Mesendoderm (in vitro differentiated cells): ENCODE data around the gene SPEF2.

Source experiments
- DNase-seq: peaks from one replicate; pipeline ENCODE4 v3.0.0; 2013
- H2AK5ac ChIP-seq: 2 replicates; pipeline ENCODE4 v1.6.1; 2013; ENCODE audit warnings: low read length, inconsistent platforms
- H2BK120ac ChIP-seq: 2 replicates; pipeline ENCODE4 v1.6.1; 2013; ENCODE audit warnings: low read depth, mild to moderate bottlenecking, low read length, moderate library complexity, mixed read lengths
- H2BK15ac ChIP-seq: replicated peaks from 2 replicates; pipeline ENCODE4 v1.6.1; 2013; ENCODE audit warnings: low read depth, mild to moderate bottlenecking, moderate library complexity
- H2BK5ac ChIP-seq: 2 replicates; pipeline ENCODE4 v1.6.1; 2013; ENCODE audit warnings: low read length, inconsistent platforms
- H3K18ac ChIP-seq: 2 replicates; pipeline ENCODE4 v1.6.1; 2013; ENCODE audit warnings: mild to moderate bottlenecking, low read length, mixed read lengths
- H3K23ac ChIP-seq: one replicate; pipeline ENCODE4 v1.6.1; 2013; ENCODE audit warnings: low read length
- H3K27ac ChIP-seq: 2 replicates; pipeline ENCODE4 v1.5.1; 2013; ENCODE audit warnings: low read depth, mild to moderate bottlenecking, inconsistent platforms, low read length, moderate library complexity
- H3K27me3 ChIP-seq: 2 replicates; pipeline ENCODE4 v1.6.1; 2013; ENCODE audit warnings: low read length, control low read depth, mild to moderate bottlenecking, inconsistent platforms; ENCODE audit not compliant: insufficient read depth, poor library complexity
- H3K36me3 ChIP-seq: 2 replicates; pipeline ENCODE4 v1.6.1; 2013; ENCODE audit warnings: low read length, inconsistent platforms; ENCODE audit not compliant: control insufficient read depth, insufficient read depth
- H3K4ac ChIP-seq: one replicate; pipeline ENCODE4 v1.6.1; 2013; ENCODE audit warnings: low read depth, mild to moderate bottlenecking, low read length, moderate library complexity
- H3K4me1 ChIP-seq: 2 replicates; pipeline ENCODE4 v1.6.1; 2013; ENCODE audit warnings: low read depth, low read length, inconsistent platforms; ENCODE audit not compliant: control insufficient read depth
- H3K4me2 ChIP-seq: 2 replicates; pipeline ENCODE4 v1.6.1; 2013; ENCODE audit warnings: low read length
- H3K4me3 ChIP-seq: 2 replicates; pipeline ENCODE4 v1.5.1; 2013; ENCODE audit warnings: mild to moderate bottlenecking, low read length
- H3K56ac ChIP-seq: one replicate; pipeline ENCODE4 v1.6.1; 2013; ENCODE audit warnings: low read length
- H3K79me1 ChIP-seq: 2 replicates; pipeline ENCODE4 v1.6.1; 2013; ENCODE audit warnings: low read length, inconsistent platforms
- H3K79me2 ChIP-seq: 2 replicates; pipeline ENCODE4 v1.6.1; 2013; ENCODE audit warnings: mild to moderate bottlenecking, low read length; ENCODE audit not compliant: control insufficient read depth, insufficient read depth
- H3K9ac ChIP-seq: 2 replicates; pipeline ENCODE4 v1.6.1; 2013; ENCODE audit warnings: low read length, inconsistent platforms
- H4K5ac ChIP-seq: one replicate; pipeline ENCODE4 v1.6.1; 2013; ENCODE audit warnings: low read length
- H4K8ac ChIP-seq: one replicate; pipeline ENCODE4 v1.6.1; 2013; ENCODE audit warnings: low read depth, mild to moderate bottlenecking, control low read depth, low read length, moderate library complexity
- WGBS: extraction: QIAGEN DNeasy Blood & Tissue Kit; methylation state at CpG from one replicate; pipeline ENCODE4 v1.1.7; 2013; ENCODE audit warnings: low lambda C conversion rate, missing lambda C conversion rate; ENCODE audit not compliant: insufficient coverage; ENCODE audit errors: extremely low coverage; 5-methylcytosine and 5-hydroxymethylcytosine counted together

Gene SPEF2

DNA sequence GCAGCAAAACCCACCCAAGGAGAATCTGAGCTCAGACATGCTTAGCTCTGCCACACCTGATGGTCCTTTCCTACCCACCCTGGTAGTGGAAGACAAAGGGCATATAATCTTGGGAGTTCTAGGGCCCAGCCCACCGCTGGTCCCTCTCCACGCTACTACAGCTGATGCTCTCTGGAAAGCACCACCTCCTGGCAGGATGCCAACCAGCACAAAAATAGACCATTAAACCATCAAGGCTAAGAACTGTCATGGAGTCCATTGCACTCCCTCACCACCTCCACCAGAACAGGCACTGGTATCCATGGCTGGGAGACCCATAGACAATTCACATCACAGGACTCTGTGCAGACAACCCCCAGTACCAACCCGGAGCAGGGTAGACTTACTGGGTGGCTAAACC, 128.0 kb downstream of the SPEF2 start:
- no peaks in the 10 kb centered on the region for H3K79me2 ChIP-seq
- WGBS, result no CpG with 5 or more reads among the region's 3 CpGs
- H3K4me1 ChIP-seq, result no peaks in the 10 kb centered on the region
- no peak overlapping the region for H3K23ac ChIP-seq
- H4K5ac ChIP-seq, result no peak overlapping the region
- H3K4me3 ChIP-seq, result no peak overlapping the region
- H3K9ac ChIP-seq, result no peak overlapping the region
- H3K18ac ChIP-seq, result no peak overlapping the region
- H2BK5ac ChIP-seq, result no peak overlapping the region
- DNase-seq, result no peak
- no peak overlapping the region for H3K56ac ChIP-seq
- no peak overlapping the region for H3K4me2 ChIP-seq
- no peak overlapping the region for H2BK120ac ChIP-seq
- H3K4ac ChIP-seq, result no peak overlapping the region
- no peak overlapping the region for H3K27ac ChIP-seq
- H3K79me1 ChIP-seq, result no peaks in the 10 kb centered on the region
- no peaks in the 10 kb centered on the region for H3K36me3 ChIP-seq
- H2BK15ac ChIP-seq, result no peak overlapping the region
- H3K27me3 ChIP-seq, result no peaks in the 10 kb centered on the region
- H2AK5ac ChIP-seq, result no peak overlapping the region
- H4K8ac ChIP-seq, result no peak overlapping the region

DNA sequence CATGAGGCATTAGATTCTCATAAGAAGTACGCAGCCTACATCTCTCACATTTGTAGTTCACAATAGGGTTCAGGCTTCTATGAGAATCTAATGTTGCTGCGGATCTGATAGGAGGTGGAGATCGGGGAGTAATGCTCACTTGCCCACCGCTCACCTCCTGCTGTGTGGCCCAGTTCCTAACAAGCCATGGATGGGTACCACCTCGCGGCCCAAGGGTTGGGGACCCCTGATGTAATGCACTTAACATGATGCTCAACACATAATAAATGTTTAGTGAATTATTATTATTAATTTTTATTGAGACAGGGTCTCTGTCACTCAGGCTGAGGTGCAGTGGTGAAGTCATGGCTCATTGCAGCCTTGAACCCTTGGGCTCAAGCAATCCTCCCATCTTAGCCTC, 134.3 kb downstream of the SPEF2 start:
- Histone ChIP-seq H3K18ac (no peak overlapping the region), H3K23ac (no peak overlapping the region), H4K5ac (no peak overlapping the region), H2BK120ac (no peak overlapping the region), H3K9ac (no peak overlapping the region), H2BK15ac (no peak overlapping the region), H3K56ac (no peak overlapping the region), H3K4me1 (no peaks in the 10 kb centered on the region), H3K27me3 (peaks cover 11% of the 10 kb centered on the region), H3K27ac (no peak overlapping the region), H3K36me3 (no peaks in the 10 kb centered on the region), H3K79me1 (no peaks in the 10 kb centered on the region), H2BK5ac (no peak overlapping the region), H2AK5ac (no peak overlapping the region), H3K4ac (no peak overlapping the region), H3K79me2 (no peaks in the 10 kb centered on the region), H3K4me3 (no peak overlapping the region), H4K8ac (no peak overlapping the region), H3K4me2 (no peak overlapping the region)
- WGBS, result no CpG with 5 or more reads among the region's 6 CpGs
- no peak for DNase-seq

- Histone ChIP-seq H3K27me3 (peaks cover 11% of the 10 kb centered on the region), H3K9ac (no peak overlapping the region), H3K79me1 (no peaks in the 10 kb centered on the region), H2BK5ac (no peak overlapping the region), H3K27ac (no peak overlapping the region), H2AK5ac (no peak overlapping the region), H3K4me1 (no peaks in the 10 kb centered on the region), H2BK120ac (no peak overlapping the region), H3K18ac (no peak overlapping the region), H3K4ac (no peak overlapping the region), H3K4me3 (no peak overlapping the region), H3K56ac (no peak overlapping the region), H4K8ac (no peak overlapping the region), H3K36me3 (no peaks in the 10 kb centered on the region), H3K4me2 (no peak overlapping the region), H3K23ac (no peak overlapping the region), H3K79me2 (no peaks in the 10 kb centered on the region), H4K5ac (no peak overlapping the region), H2BK15ac (no peak overlapping the region)
- DNase-seq, result peak; percentile 24
- no CpG with 5 or more reads among the region's 5 CpGs for WGBS
Measured at GRCh38 chr5:35753500-35753899, 135.8 kb downstream of the SPEF2 start.

GRCh38 chr5:35754481-35754880, 136.8 kb downstream of the SPEF2 start:
- H3K9ac ChIP-seq, result no peak overlapping the region
- H3K4ac ChIP-seq, result no peak overlapping the region
- H2BK5ac ChIP-seq, result no peak overlapping the region
- H2BK15ac ChIP-seq, result no peak overlapping the region
- H4K5ac ChIP-seq, result no peak overlapping the region
- no peak for DNase-seq
- WGBS, result no CpG with 5 or more reads among the region's 1 CpG
- no peaks in the 10 kb centered on the region for H3K79me2 ChIP-seq
- H3K79me1 ChIP-seq, result no peaks in the 10 kb centered on the region
- H3K36me3 ChIP-seq, result no peaks in the 10 kb centered on the region
- H3K23ac ChIP-seq, result no peak overlapping the region
- no peak overlapping the region for H3K27ac ChIP-seq
- H3K4me3 ChIP-seq, result no peak overlapping the region
- no peak overlapping the region for H2AK5ac ChIP-seq
- H3K4me2 ChIP-seq, result no peak overlapping the region
- H2BK120ac ChIP-seq, result no peak overlapping the region
- no peak overlapping the region for H3K56ac ChIP-seq
- no peak overlapping the region for H3K18ac ChIP-seq
- H3K27me3 ChIP-seq, result peaks cover 11% of the 10 kb centered on the region
- no peaks in the 10 kb centered on the region for H3K4me1 ChIP-seq
- no peak overlapping the region for H4K8ac ChIP-seq

DNA sequence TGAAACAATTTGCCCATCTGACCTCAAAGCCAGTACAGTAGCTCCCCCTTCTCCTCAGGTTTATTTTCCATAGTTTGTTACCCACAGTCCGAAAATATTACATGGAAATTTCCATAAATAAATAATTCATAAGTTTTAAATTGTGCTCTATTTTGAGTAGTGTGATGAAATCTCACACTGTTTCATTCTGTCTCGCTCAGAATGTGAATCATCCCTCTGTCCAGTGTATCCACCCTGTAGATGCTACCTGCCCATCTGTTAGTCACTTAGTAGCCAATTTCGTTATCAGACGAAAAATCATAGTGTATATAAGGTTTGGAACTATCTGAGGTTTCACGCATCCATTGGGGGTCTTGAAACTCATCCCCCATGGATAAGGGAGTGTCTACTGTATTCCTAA, 138.3 kb downstream of the SPEF2 start:
- H3K27ac ChIP-seq, result no peak overlapping the region
- peaks cover 11% of the 10 kb centered on the region for H3K27me3 ChIP-seq
- H3K79me2 ChIP-seq, result no peaks in the 10 kb centered on the region
- no peak overlapping the region for H2BK15ac ChIP-seq
- no peak overlapping the region for H3K9ac ChIP-seq
- no peak overlapping the region for H4K5ac ChIP-seq
- H3K18ac ChIP-seq, result no peak overlapping the region
- H2AK5ac ChIP-seq, result no peak overlapping the region
- no peaks in the 10 kb centered on the region for H3K79me1 ChIP-seq
- no peak overlapping the region for H3K4ac ChIP-seq
- no peak overlapping the region for H3K23ac ChIP-seq
- H4K8ac ChIP-seq, result no peak overlapping the region
- H3K4me3 ChIP-seq, result no peak overlapping the region
- no CpG with 5 or more reads among the region's 5 CpGs for WGBS
- H3K4me1 ChIP-seq, result no peaks in the 10 kb centered on the region
- no peak overlapping the region for H3K4me2 ChIP-seq
- no peak overlapping the region for H2BK120ac ChIP-seq
- no peaks in the 10 kb centered on the region for H3K36me3 ChIP-seq
- no peak overlapping the region for H3K56ac ChIP-seq
- no peak overlapping the region for H2BK5ac ChIP-seq
- DNase-seq, result no peak

DNA sequence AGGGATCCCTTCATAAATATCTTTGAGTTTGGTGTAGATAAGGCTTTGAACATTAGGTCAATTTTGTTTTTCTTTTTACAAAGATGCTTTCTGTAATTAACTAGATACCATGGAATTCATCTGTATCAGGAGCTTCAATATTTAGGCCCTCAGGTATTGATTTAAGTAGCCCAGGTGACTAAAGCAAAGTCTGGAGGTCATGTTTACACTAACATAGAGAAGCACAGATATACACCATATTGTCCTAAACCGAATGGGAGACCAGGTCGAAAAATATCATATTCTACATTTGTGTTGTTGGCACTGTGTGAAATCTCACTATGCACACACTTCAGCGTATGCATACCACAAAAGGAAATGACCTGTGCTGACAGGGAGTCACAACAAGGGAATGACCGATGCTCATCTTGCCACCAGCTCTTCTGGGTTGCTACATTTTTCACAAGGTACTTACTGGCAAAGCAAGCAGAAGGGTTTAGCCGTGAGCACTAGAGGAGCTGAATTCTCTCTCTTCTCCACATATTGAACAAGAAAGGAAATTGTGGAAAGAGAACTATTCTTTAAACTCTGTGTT, 140.6 kb downstream of the SPEF2 start:
- no peak overlapping the region for H4K8ac ChIP-seq
- H2AK5ac ChIP-seq, result no peak overlapping the region
- H3K27ac ChIP-seq, result no peak overlapping the region
- no peak overlapping the region for H4K5ac ChIP-seq
- no peaks in the 10 kb centered on the region for H3K79me1 ChIP-seq
- no peak overlapping the region for H2BK15ac ChIP-seq
- no peak overlapping the region for H3K23ac ChIP-seq
- H3K36me3 ChIP-seq, result no peaks in the 10 kb centered on the region
- no peaks in the 10 kb centered on the region for H3K79me2 ChIP-seq
- no CpG with 5 or more reads among the region's 5 CpGs for WGBS
- H3K18ac ChIP-seq, result no peak overlapping the region
- H3K27me3 ChIP-seq, result peaks cover 11% of the 10 kb centered on the region
- no peak overlapping the region for H3K4me2 ChIP-seq
- no peak overlapping the region for H2BK5ac ChIP-seq
- H3K4me3 ChIP-seq, result no peak overlapping the region
- H3K4me1 ChIP-seq, result no peaks in the 10 kb centered on the region
- no peak overlapping the region for H3K9ac ChIP-seq
- DNase-seq, result no peak
- no peak overlapping the region for H2BK120ac ChIP-seq
- H3K56ac ChIP-seq, result no peak overlapping the region
- no peak overlapping the region for H3K4ac ChIP-seq
